ENCODE results near the gene MAP4K3.

GRCh38 chr2:39283561-39283960, 153.5 kb downstream of the MAP4K3 start:
- TF ChIP-seq CTCF (IDR thresholded peaks at IDR 0.05; ENCODE audit: insufficient read depth, low read length) (no peak), POLR2AphosphoS5 (IDR thresholded peaks at IDR 0.05; ENCODE audit: low read depth) (no peak), GABPA (IDR thresholded peaks at IDR 0.05; ENCODE audit: low read depth) (no peak), REST (IDR thresholded peaks at IDR 0.05; ENCODE audit: insufficient replicate concordance, low read depth) (no peak), SPI1 (IDR thresholded peaks at IDR 0.05; ENCODE audit: borderline replicate concordance, low read depth) (no peak)

All from HL-60 (cell line).